ENCODE data around the gene NFIB.

- TF ChIP-seq CTCF (conservative IDR thresholded peaks at IDR 0.05 in 1 of 2, IDR thresholded peaks at IDR 0.05 in 1 of 2; ENCODE audit: extremely low read depth in 1 of 2, insufficient read depth in 1 of 2, low read depth in 1 of 2, low read length in 2 of 2) (no peak), EZH2 (IDR thresholded peaks at IDR 0.05; ENCODE audit: borderline replicate concordance, low read length) (no peak)
These were observed 130.9 kb downstream of the NFIB start for GRCh38 chr9:14183001-14183400.

All from mammary epithelial cell (primary cell).